ENCODE measurements around the gene KCNH3. TPM values are rescaled to one million over a fixed set of nuclear protein-coding genes. Genes with fewer than 3 reads are reported as not detected.

The KCNH3 gene
- total RNA-seq, 2 experiments from 2014 or later: 0.06 to 0.57 TPM

GRCh38 chr12:49548481-49548821, 9.6 kb downstream of the KCNH3 start:
- Histone ChIP-seq H3K4me1 (ENCODE audit: insufficient read depth, low read length, poor library complexity, severe bottlenecking) (peaks cover 25% of the 10 kb centered on the region), H3K4me3 (ENCODE audit: low read depth, low read length, poor library complexity, severe bottlenecking) (no peak overlapping the region), H3K9me3 (ENCODE audit: low read length) (no peaks in the 10 kb centered on the region), H3K27ac (ENCODE audit: low read depth, low read length, poor library complexity, severe bottlenecking) (no peak overlapping the region), H3K79me2 (ENCODE audit: insufficient read depth, low read depth, low read length) (no peaks in the 10 kb centered on the region), H4K20me1 (ENCODE audit: insufficient read depth, low read length) (no peaks in the 10 kb centered on the region), H3K36me3 (ENCODE audit: insufficient read depth, low read length) (no peaks in the 10 kb centered on the region), H2AFZ (ENCODE audit: low read length) (no peak overlapping the region), H3K9me2 (ENCODE audit: insufficient read depth, low read length) (no peaks in the 10 kb centered on the region), H3K4me2 (ENCODE audit: low read length) (no peak overlapping the region)
- TF ChIP-seq EZH2phosphoT487 (IDR thresholded peaks at IDR 0.05; ENCODE audit: borderline replicate concordance, low read depth, low read length): no peak
- TF ChIP-seq, protein P1, sequence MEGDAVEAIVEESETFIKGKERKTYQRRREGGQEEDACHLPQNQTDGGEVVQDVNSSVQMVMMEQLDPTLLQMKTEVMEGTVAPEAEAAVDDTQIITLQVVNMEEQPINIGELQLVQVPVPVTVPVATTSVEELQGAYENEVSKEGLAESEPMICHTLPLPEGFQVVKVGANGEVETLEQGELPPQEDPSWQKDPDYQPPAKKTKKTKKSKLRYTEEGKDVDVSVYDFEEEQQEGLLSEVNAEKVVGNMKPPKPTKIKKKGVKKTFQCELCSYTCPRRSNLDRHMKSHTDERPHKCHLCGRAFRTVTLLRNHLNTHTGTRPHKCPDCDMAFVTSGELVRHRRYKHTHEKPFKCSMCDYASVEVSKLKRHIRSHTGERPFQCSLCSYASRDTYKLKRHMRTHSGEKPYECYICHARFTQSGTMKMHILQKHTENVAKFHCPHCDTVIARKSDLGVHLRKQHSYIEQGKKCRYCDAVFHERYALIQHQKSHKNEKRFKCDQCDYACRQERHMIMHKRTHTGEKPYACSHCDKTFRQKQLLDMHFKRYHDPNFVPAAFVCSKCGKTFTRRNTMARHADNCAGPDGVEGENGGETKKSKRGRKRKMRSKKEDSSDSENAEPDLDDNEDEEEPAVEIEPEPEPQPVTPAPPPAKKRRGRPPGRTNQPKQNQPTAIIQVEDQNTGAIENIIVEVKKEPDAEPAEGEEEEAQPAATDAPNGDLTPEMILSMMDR (conservative IDR thresholded peaks at IDR 0.05; ENCODE audit: low read length): no peak
- CTCF ChIA-PET (ENCODE audit: unreplicated experiment): no interaction called here
- intact Hi-C loops (cut with micrococcal nuclease; ENCODE audit: unreplicated experiment): no loop called here
- DNase-seq (ENCODE audit: low spot score): no peak
- POLR2A ChIA-PET: no interaction called here
- BruUV-seq (replicated peaks): no TSS peak

GRCh38 chr12:49548822-49549648, 10.2 kb downstream of the KCNH3 start:
- Histone ChIP-seq H3K4me1 (ENCODE audit: insufficient read depth, low read length, poor library complexity, severe bottlenecking) (peaks cover 28% of the 10 kb centered on the region), H3K79me2 (ENCODE audit: insufficient read depth, low read depth, low read length) (no peaks in the 10 kb centered on the region), H2AFZ (ENCODE audit: low read length) (no peak overlapping the region), H3K4me3 (ENCODE audit: low read depth, low read length, poor library complexity, severe bottlenecking) (no peak overlapping the region), H3K9me3 (ENCODE audit: low read length) (no peaks in the 10 kb centered on the region), H3K4me2 (ENCODE audit: low read length) (no peak overlapping the region), H4K20me1 (ENCODE audit: insufficient read depth, low read length) (no peaks in the 10 kb centered on the region), H3K9me2 (ENCODE audit: insufficient read depth, low read length) (no peaks in the 10 kb centered on the region), H3K36me3 (ENCODE audit: insufficient read depth, low read length) (no peaks in the 10 kb centered on the region), H3K27ac (ENCODE audit: low read depth, low read length, poor library complexity, severe bottlenecking) (no peak overlapping the region)
- POLR2A ChIA-PET: no interaction called here
- no peak for DNase-seq (ENCODE audit: low spot score)
- CTCF ChIA-PET (ENCODE audit: unreplicated experiment): no interaction called here
- intact Hi-C loops (cut with micrococcal nuclease; ENCODE audit: unreplicated experiment): no loop called here
- no TSS peak for BruUV-seq (replicated peaks)
- no peak for TF ChIP-seq EZH2phosphoT487 (IDR thresholded peaks at IDR 0.05; ENCODE audit: borderline replicate concordance, low read depth, low read length)
- TF ChIP-seq, protein P1 (conservative IDR thresholded peaks at IDR 0.05; ENCODE audit: low read length): no peak
